Left forelimb (tissue), 1 donor: ENCODE data around the gene NCAPH2.
"Not testable (repeated sequence)": the region's sequence is repeated elsewhere in the genome, so short reads cannot be mapped to it uniquely, and the experiment has no call there.

ENCODE experiments used
- DNase-seq: peaks from one replicate; pipeline ENCODE4 v3.0.0-alpha.2; 2018; ENCODE audit warnings: low spot score

Gene NCAPH2

DNA sequence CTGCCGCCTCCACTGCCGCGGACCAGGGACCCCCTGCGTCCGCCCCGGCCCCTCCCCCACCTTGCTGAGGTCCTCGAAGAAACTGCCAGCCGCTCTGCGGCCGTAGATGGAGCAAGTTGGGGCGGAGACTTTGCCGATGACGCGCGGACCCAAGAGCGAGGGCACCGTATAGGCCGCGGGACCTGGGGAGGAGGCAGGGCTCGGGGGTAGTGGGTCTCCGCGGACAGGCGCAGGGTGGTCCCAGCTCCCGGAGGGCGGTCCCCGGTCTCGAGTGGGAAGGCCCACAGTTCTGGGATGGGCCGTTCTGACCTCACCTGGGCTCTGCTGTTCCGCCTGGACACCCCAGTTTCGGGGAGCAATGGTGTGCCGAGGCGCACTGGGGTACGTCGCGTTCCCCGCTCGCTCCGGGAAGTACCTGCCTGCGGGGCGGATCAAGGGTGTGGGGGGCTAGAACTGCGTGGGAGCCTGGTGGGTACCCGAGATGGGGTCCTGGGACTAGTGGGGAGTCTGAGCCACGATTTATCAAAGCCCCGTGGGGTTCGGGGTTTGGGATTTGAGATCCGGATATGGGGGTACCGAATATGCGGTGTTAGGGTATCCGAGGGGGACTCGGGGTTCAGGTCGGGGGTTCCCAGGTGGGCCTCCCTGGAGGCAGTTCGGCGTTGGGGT, 23.0 kb downstream of the NCAPH2 start:
- DNase-seq = peak; percentile 76

DNA sequence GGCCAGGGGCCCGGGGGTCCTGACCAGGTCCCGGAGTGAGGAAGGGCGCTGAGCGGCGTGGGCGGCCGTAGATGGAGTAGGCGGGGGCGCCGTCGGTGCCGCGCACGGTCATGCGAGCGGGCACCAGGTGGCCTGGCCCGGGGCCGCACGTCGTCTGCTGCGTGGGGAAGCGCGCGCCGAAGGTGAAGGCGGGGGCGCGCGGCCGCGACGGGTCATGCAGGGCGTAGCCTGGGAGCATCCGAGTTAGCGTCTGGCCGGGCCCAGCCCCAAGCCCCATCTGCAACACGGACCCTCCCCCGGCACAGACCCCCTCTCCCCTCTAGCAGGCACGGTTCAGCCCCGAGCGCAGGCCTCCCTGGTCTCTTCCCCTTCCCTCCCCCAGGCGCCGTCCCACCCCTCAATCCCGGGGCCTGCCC, 23.5 kb downstream of the NCAPH2 start:
- no peak for DNase-seq

DNA sequence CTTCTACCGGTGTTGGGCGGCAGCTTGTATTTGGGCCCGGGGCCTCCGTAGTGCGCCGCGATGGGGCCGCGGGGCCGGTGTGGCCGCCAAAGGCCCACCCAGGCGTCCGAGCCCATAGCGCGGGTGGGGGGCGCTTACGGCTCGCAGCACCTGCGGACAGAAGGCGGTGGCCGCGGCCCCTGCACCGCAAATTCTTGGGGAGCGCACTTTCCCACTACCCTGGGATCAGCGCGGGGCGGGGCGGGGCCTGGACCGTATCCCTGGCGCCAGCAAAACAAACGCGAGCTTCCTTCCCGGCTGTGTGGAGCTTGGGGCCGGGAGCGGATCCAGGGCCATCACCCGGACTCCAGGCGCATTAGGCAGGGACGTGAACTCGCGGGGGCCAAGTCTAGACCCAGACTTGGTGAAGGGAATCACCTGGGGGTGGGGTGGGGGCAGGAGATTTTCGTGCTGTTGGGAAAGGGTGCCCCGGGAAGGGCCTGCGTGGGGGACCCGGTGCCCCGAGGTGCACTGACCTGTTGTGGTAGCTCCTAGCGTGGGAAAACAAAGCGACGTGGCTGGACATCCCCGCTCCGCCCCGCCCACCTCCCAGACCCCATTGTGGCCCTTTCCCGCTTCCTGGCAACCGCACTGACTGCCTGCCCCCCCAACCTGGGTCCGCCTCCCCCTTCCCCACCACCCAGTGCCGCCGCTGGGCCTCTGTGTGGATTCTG, 24.1 kb downstream of the NCAPH2 start:
- DNase-seq = peak; percentile 84

DNA sequence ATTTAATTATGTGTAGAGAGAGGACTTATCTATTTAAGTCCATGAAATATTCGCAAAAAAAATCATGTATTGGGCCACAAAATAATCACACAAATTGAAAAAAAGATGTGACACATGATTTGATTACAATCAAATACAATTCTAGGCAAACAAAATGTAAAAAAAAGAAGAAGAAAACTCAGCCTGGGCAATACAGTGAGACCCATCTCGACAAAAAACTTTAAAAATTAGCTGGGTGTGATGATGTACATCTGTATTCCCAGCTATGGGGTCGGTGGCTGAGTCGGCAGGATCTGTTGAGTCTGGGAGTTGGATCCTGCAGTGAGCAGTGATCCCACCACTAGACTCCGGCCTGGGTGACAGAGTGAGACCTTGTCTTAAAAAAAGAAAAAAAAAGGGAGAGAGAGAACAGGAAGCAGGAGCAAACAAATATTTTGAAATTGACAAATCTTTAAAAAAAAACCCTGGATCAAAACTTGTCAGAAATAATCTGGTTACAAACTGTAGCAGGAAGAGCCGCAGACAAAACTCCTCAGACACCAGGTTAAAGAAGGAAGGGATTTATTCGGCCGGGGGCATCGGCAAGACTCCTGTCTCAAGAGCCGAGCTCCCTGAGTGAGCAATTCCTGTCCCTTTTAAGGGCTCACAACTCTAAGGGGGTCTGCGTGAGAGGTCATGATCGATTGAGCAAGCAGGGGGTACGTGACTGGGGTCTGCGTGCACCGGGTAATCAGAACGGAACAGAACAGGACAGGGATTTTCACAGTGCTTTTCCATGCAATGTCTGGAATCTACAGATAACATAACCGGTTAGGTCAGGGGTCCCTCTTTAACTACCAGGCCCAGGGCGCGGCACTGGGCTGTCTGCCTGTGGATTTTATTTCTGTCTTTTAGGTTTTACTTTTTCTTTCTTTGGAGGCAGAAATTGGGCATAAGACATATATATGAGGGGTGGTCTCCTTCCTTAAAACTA, 25.1 kb downstream of the NCAPH2 start:
- DNase-seq = no peak

DNA sequence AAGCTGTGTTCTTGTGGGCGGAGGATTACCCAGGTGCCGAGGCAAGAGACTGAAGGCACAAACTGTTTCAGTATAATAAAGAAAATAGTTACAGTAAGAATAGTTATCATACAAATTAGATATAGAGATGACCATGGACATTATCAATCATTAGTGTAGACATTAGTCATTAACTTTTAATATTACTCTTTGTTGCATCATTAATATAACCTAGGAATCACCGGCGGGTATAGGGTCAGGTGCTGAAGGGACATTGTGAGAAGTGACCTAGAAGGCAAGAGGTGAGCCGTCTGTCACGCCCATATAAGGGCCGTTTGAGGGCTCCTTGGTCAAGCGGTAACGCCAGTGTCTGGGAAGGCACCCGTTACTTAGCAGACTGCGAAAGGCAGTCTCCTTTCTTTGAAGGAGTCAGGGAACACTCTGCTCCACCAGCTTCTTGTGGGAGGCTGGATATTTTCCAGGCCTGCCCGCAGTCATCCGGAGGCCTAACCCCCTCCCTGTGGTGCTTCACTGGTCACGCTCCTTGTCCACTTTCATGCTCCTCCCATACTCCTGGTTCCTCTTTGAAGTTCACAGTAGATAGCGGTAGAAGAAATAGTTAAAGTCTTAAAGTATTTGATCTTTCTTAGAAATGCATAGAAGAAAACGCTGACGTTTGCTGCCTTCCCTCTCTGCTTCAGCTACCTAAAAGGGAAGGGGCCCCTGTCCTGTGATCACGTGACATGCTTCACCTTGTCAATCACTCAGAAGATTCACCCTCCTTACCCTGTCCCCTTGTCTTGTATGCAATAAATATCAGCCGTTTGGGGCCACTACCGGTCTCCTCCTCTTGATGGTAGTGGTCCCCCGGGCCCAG, 26.1 kb downstream of the NCAPH2 start:
- not testable (repeated sequence) for DNase-seq

DNA sequence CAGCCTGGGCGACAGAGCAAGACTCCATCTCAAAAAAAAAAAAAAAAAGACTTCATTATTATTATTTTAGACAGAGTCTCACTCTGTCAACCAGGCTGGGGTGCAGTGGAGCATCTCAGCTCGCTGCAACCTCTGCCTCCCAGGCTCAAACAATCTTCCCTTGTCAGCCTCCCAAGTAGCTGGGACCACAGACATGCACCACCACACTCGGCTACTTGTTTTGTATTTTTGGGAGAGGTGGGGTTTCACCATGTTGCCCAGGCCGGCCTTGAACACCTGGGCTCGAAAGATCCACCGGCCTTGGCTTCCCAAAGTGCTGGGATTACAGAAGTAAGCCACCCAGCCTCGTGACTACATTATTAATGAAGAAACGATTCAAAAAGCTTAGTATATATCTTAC, 27.1 kb downstream of the NCAPH2 start:
- DNase-seq = no peak

DNA sequence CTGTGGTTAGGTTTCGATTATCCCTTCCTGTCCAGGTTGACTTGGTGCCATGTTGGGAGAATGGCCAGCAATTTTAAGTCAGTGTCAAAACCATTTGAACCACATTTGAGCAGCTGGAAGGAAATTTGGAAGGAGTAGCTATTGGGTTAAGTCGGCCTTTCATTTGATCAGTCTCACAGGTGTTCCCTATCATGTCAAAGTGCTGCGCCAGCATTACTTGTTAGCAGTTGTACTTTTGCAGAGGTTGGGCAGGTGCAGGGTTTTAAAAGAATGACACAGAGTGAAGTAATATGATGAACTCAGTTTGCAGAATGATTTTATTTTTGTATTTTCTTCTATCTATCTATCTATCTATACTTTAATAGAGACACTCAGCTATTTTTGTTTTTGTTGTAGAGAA, 28.2 kb downstream of the NCAPH2 start:
- no peak for DNase-seq

DNA sequence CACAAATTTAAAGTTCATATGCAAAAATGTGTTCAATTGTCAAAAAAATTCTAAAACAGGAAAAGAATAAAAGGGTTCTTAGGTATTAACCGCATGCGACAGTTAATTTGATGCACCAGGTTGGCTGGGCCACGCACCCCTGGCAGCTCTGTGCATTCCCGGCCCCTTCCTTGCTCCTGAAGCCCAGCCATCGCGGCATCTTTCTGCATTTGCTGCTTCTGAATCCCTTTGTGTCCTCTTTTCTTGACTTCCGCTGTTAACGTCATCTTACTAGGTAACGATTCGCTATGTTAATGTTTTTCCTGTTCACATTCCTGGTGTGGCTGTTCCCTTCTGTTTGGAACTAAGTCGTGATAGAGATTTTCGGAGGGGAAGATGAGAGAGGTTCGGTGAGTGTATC, 29.7 kb downstream of the NCAPH2 start:
- DNase-seq = no peak

DNA sequence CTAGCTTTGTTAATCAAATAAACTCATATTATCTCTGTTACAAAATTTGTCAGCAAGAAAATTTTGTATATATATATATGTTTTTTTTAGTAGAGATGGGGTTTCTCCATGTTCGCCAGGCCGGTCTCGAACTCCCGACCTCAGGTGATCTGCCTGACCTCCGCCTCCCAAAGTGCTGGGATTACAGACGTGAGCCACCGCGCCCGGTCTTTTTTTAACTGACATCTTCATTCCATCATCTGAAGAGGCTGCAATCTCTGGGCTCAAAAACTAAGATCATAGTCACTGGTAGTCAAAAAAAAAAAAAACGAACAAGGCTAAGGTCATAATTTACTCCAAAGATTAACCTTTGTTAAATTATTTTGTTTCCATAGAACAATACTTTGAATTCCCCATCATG, 32.4 kb downstream of the NCAPH2 start:
- DNase-seq = no peak

DNA sequence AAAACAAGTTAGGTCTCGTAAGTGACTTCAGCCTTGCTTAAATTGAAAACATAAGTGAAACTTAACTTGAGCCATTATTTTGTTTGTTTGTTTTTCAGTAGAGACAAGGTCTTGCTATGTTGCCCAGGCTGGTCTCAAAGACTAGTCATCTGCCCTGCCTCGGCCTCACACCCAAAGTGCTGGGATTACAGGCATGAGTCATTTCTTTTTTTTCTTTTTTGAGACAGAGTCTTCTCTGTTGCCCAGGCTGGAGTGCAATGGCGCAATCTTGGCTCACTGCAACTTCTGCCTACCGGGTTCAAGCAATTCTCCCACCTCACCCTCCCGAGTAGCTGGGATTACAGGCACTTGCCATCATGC, 33.6 kb downstream of the NCAPH2 start:
- not testable (repeated sequence) for DNase-seq

DNA sequence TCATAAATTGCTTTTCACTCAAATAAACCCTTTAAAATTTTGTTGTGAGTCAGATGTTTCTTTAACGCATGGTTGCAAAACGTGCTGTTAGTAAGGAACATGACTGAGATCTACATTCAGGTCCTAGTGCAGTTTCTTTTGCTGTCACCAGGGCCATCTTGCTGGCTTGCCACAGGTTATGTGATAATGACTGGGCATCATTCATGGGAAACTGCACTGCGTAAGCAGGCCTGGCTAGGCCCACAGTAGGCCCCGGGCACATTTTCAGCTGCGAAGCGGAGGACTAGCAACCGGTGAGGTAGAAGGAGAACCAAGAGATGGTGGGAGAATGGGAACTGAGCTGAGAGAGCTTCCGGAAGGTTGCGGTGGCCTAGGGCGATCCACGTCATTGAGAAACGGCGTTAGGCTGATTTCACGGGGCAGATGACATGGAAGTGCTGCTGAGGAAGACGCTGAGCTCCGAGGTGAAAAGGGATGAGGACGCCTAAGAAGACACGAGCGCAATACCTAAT, 34.4 kb downstream of the NCAPH2 start:
- DNase-seq = no peak

DNA sequence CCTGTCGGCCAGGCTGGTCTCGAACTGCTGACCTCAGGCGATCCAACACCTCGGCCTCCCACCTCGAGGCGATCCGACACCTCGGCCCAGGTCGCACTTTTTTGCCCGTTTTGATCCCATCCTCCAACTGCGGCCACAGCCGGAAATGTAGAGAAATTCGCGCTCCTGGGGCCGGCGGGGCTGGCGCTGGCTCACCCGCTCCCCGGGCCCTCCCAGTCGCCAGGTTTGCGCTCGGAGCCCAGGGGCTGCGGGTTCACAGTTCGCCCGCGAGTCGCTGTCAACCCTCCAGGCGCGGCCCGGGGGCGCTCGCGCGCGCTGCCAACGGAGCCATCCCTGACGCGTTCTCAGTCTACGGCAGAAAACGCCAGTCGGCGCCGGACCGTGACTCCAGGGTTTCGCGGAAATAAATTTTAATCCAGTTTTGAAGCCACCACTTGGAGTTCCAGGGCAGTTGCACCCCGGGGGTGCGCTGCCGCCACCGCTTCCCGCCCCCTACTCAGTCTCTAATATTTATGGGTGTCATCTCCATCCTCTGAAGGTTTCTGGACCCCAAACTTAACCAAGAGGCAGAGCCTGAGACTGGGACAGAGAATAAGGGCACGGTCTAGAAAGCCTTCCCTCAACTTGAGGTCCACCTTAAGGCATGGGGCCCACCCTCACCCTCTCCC, 36.2 kb downstream of the NCAPH2 start:
- no peak for DNase-seq

DNA sequence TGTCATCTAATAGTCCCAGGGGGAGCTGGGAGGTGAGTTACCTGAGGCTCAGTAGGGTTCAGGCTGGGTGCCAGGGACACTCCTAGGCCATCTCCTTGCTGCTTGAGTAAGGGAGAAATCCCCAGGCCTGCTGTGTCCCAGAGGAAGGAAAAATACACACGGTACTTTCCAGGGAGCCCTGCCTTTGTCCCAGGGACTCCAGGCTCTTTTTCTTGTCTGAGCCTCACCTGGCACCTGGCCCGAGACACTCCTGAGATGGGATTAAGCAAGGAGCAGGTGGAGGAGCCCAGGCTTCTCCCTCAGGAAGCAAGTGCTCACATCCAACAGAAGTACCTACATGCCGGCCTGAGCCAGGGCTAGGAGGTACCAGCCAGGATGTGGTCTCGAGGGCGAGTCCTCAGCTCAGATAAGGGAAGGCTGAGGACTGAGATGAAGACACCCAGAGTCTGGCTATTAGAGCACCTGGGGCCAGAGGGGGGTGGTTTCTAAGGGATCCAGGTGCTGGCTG, 36.8 kb downstream of the NCAPH2 start:
- no peak for DNase-seq

DNA sequence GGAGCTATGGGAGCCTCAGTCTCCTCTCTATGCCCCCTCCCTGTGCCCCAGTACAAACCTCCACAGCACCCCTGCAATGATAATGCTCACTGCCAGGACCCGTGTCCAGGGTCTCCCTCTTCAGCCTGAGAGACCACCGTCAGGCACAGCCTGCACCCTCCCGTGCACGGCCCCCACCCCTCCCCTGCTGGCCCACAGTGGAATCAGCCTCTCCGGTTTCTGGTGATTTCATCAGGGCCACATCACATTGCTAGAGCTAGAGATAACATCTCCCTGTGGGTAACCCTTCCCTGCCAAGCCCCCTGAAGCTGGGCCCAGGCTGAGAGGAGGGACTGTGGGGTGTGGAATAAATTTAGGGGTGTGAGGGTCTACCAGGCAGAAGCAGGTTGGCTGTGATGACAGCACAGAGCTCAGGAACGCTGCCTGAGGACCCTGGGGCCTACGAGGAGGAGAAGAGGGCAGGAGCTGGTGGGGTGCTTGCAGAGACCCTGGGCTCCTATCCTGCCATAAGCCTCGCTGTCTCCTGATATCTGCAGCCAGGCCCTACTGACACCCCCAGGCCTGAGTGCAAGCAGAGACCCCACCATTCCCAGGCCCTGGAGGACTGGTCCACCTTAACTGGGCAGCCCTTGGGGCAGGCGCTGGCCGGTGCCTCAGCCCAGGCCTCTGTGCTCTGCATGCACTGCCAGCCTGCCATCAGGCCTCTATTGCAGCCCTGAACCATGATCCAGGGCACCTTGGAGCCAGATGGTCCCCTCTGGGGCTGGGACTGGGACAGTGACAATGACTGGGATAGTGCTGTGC, 37.7 kb downstream of the NCAPH2 start, which contains the start of gene KLHDC7B:
TSS of gene KLHDC7B (plus strand) at position 378 of the 804 bp plus-strand sequence. CDS start at position 723, 345 bp downstream.
- DNase-seq = no peak

DNA sequence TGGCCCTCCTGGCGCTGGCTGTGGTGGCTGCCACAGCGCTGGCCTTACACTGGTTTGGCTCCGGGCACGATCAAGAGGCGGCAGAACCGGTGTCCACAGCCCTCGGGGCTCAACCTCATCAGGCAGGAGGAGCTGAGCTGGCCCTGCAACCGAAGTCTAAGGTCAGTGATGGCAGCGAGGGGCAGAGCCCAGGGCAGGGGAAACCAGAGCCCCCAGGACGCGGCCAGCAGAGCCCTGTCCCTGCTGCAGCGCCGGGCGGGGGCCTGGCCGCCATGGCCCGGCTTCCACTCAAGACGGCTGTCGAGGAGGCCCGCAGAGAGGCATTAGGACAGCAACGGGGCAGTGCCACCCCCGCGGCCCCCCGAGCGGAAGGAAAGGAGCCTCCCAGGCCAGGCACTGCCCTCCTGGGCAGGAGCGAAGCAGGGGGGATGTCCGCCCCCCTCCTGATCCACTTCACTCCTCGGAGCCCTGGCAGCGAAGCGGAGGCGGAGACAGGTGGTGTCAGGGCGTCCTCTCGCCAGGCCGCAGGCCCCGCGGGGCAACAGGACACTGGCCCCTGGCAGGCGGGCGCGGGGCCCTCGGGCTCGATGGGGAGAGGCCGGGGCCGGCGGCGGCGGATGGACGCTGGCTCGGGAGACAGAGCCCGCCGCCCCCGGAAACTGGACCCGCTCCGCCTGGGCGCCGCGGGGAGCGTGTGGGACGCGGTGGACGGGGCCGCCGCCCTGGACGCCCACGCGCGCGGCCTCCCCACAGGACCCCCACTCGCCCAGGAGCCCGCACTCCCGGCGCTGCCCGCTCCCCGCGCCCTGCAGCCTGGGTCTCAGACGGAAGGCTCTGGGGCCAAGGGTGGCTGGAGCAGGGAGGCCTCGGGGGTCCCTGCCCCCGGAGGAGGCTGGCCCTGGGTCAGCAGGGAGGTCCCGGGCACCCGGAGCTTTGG, 38.6 kb downstream of the NCAPH2 start:
- no peak for DNase-seq

DNA sequence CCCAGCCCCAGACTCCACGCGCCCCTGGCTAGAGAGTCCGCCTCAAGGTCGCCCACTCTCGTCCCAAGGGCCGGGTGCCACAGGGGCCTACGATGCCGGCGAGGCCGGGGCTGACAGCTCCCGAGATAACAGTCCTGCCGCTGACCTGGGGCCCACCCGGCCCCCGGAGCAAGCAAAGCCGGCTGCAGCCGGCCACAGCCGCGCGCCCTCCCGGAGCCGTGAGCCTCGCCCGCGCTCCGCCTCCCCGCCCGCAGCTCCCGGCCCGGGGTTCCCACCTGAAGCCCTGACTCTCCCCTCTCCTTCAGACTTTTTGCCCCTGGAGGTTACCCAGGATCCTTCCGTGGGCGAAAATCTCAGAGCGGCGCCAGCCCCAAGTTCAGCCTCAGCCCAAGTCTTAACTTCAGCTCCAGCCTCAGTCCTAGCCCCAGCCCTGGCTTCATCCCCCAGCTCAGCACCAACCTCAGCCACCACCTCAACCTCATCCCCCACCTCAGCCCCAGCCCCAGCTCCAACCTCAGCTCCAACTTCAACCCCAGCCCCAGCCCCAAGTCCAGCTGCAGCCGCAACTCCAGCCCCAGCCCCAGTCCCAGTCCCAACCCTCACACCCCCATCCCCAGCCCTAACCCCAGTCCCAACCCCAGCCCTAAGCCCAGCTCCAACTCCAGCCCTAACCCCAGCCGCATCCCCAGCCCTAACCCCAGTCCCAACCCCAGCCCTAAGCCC, 39.4 kb downstream of the NCAPH2 start:
- no peak for DNase-seq

DNA sequence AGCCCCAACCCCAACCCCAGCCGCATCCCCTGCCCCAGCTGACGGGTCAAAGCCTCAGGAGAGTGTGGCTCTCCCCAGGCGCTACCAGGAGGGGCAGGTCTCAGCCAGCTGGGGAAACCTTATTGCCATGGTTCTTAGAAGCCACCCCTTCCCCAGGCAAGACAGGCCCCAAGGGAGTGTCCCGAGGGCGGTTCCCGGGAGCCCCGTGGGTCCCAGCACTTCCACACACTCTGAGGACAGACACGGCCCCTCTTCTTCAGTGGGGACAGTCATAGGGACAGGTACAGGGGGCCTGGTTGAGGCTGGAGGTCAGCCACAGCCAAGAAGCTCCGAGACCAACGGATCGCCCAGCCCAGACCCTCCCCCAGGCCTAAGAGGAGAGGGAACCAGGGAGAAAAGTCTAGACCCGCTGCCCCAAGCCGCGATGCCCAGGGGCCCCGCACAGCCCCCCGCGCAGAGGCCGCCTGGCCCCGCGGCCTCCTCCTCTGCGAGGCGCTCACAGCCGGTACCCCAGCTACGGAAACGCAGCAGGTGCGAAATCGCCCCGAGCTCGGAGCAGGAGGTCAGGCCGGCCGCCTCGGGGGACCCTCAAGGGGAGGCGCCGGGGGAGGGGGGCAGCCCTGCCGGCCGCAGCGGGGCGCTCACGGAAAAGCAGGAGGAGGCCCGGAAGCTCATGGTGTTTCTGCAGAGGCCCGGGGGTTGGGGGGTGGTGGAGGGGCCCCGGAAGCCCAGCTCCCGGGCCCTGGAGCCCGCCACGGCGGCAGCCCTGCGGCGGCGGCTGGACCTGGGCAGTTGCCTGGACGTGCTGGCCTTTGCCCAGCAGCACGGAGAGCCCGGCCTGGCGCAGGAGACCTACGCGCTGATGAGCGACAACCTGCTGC, 40.3 kb downstream of the NCAPH2 start:
- no peak for DNase-seq
